ENCODE data around the gene LHPP. TPM values are rescaled to one million over a fixed set of nuclear protein-coding genes. Genes with fewer than 3 reads are reported as not detected.

Gene LHPP
- total RNA-seq, 1 donor from 2014 or later: 4.2 TPM

GRCh38 chr10:124520558-124521428, 59.2 kb downstream of the LHPP start:
- H3K9me3 Mint-ChIP-seq (ENCODE audit: unreplicated experiment): no peaks in the 10 kb centered on the region
- peaks cover 4% of the 10 kb centered on the region for H3K27me3 Mint-ChIP-seq (ENCODE audit: unreplicated experiment)
- H3K36me3 Mint-ChIP-seq (ENCODE audit: low read depth, unreplicated experiment): no peaks in the 10 kb centered on the region
- DNase-seq (ENCODE audit: low spot score): no peak
- H3K4me3 Mint-ChIP-seq (ENCODE audit: unreplicated experiment): no peak overlapping the region
- no peak for TF ChIP-seq CTCF (IDR thresholded peaks at IDR 0.05; ENCODE audit: unreplicated experiment)
- no peak overlapping the region for H3K27ac Mint-ChIP-seq (ENCODE audit: unreplicated experiment)
- peaks cover 9% of the 10 kb centered on the region for H3K4me1 Mint-ChIP-seq (ENCODE audit: unreplicated experiment)

GRCh38 chr10:124521429-124521871, 59.8 kb downstream of the LHPP start:
- Mint-ChIP-seq H3K36me3 (ENCODE audit: low read depth, unreplicated experiment) (no peaks in the 10 kb centered on the region), H3K27me3 (ENCODE audit: unreplicated experiment) (peaks cover 4% of the 10 kb centered on the region), H3K4me1 (ENCODE audit: unreplicated experiment) (peaks cover 9% of the 10 kb centered on the region), H3K27ac (ENCODE audit: unreplicated experiment) (no peak overlapping the region), H3K4me3 (ENCODE audit: unreplicated experiment) (no peak overlapping the region), H3K9me3 (ENCODE audit: unreplicated experiment) (no peaks in the 10 kb centered on the region)
- no peak for TF ChIP-seq CTCF (IDR thresholded peaks at IDR 0.05; ENCODE audit: unreplicated experiment)
- DNase-seq (ENCODE audit: low spot score): no peak

GRCh38 chr10:124522131-124522932, 60.7 kb downstream of the LHPP start:
- H3K27ac Mint-ChIP-seq (ENCODE audit: unreplicated experiment): no peak overlapping the region
- peaks cover 9% of the 10 kb centered on the region for H3K4me1 Mint-ChIP-seq (ENCODE audit: unreplicated experiment)
- DNase-seq (ENCODE audit: low spot score): no peak
- H3K36me3 Mint-ChIP-seq (ENCODE audit: low read depth, unreplicated experiment): no peaks in the 10 kb centered on the region
- H3K4me3 Mint-ChIP-seq (ENCODE audit: unreplicated experiment): no peak overlapping the region
- peaks cover 3% of the 10 kb centered on the region for H3K27me3 Mint-ChIP-seq (ENCODE audit: unreplicated experiment)
- H3K9me3 Mint-ChIP-seq (ENCODE audit: unreplicated experiment): no peaks in the 10 kb centered on the region
- TF ChIP-seq CTCF (IDR thresholded peaks at IDR 0.05; ENCODE audit: unreplicated experiment): no peak

- no peak for DNase-seq (ENCODE audit: low spot score)
- no peaks in the 10 kb centered on the region for H3K9me3 Mint-ChIP-seq (ENCODE audit: unreplicated experiment)
- no peak for TF ChIP-seq CTCF (IDR thresholded peaks at IDR 0.05; ENCODE audit: unreplicated experiment)
- peaks cover 4% of the 10 kb centered on the region for H3K27me3 Mint-ChIP-seq (ENCODE audit: unreplicated experiment)
- no peak overlapping the region for H3K4me3 Mint-ChIP-seq (ENCODE audit: unreplicated experiment)
- no peaks in the 10 kb centered on the region for H3K36me3 Mint-ChIP-seq (ENCODE audit: low read depth, unreplicated experiment)
- H3K4me1 Mint-ChIP-seq (ENCODE audit: unreplicated experiment): peaks cover 9% of the 10 kb centered on the region
- no peak overlapping the region for H3K27ac Mint-ChIP-seq (ENCODE audit: unreplicated experiment)
These were observed 61.6 kb downstream of the LHPP start for GRCh38 chr10:124522933-124523871.

Measured in endothelial cell (in vitro differentiated cells).